ENCODE data around the gene SELENON. TPM values are rescaled to one million over a fixed set of nuclear protein-coding genes. Genes with fewer than 3 reads are reported as not detected.
A peak's percentile ranks its signal among the peaks of the same experiment; 100 is the strongest.

The SELENON gene
- total and polyA plus RNA-seq, 2 donors from 2014 or later, result 69.3 to 116 TPM

DNA sequence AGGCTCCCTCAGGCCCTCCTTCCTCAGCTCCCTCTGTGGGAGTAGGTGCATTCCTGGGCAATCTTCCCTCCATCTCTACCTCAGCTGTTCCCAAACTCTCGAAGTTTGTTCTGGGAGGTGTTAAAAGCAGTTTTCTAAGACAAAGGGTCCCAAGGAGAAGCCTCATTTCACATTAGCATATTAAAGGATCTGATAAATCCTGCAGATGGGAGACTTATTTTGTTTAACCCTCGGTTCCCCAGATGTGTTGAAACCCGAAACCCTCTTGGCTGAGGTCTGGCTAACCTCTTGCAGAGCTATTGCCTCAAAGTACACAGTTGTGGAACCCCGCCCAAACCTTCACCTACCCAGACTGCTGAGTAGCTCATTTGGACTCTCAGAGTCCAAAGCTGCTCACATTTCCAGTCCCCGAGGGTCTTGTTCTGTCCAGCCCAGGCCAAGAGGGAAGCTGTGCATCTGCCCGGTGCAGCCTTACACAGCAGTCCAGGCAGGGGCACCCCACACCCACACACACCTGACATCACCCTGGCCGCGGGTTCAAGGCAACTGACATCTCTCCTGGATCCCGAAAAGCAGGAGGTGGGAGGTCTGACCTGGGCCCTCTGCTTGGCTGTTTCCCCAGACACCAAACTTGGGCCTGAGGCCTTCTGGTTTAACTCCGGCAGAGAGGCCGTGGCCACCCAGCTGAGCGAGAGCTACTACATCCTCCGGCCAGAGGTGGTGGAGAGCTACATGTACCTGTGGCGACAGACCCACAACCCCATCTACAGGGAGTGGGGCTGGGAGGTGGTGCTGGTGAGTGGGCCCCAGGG lies 19.5 kb upstream of the SELENON start:
- intact Hi-C loops (cut with DNase I), result no loop called here
- DNase-seq (peak in 1 of 5 donors; percentile 47), FAIRE-seq (no peak)
- Histone ChIP-seq H3K9me3 (ENCODE audit: control insufficient read depth in 2 of 3, insufficient read depth in 1 of 3, low read length in 3 of 3) (no peaks in the 10 kb centered on the region), H3K27me3 (ENCODE audit: control insufficient read depth, insufficient read depth, low read length) (no peaks in the 10 kb centered on the region), H3K4me1 (ENCODE audit: control insufficient read depth in 2 of 3, insufficient read depth in 2 of 3, low read depth in 1 of 3, low read length in 3 of 3) (peaks cover 0 to 2% (median 0%) of the 10 kb centered on the region in 3 donors), H3K4me3 (ENCODE audit: low read length in 3 of 3) (no peak overlapping the region), H3K27ac (ENCODE audit: low read depth in 2 of 2, low read length in 2 of 2) (no peak overlapping the region), H3K36me3 (ENCODE audit: control insufficient read depth in 2 of 3, insufficient read depth in 3 of 3, low read length in 3 of 3) (peaks cover 0 to 2% (median 0%) of the 10 kb centered on the region in 3 donors), H3K9ac (ENCODE audit: low read length in 3 of 3) (no peak overlapping the region)
- TF ChIP-seq, protein P1, sequence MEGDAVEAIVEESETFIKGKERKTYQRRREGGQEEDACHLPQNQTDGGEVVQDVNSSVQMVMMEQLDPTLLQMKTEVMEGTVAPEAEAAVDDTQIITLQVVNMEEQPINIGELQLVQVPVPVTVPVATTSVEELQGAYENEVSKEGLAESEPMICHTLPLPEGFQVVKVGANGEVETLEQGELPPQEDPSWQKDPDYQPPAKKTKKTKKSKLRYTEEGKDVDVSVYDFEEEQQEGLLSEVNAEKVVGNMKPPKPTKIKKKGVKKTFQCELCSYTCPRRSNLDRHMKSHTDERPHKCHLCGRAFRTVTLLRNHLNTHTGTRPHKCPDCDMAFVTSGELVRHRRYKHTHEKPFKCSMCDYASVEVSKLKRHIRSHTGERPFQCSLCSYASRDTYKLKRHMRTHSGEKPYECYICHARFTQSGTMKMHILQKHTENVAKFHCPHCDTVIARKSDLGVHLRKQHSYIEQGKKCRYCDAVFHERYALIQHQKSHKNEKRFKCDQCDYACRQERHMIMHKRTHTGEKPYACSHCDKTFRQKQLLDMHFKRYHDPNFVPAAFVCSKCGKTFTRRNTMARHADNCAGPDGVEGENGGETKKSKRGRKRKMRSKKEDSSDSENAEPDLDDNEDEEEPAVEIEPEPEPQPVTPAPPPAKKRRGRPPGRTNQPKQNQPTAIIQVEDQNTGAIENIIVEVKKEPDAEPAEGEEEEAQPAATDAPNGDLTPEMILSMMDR (IDR thresholded peaks at IDR 0.05; ENCODE audit: borderline replicate concordance, extremely low read depth, insufficient read depth), result no peak

DNA sequence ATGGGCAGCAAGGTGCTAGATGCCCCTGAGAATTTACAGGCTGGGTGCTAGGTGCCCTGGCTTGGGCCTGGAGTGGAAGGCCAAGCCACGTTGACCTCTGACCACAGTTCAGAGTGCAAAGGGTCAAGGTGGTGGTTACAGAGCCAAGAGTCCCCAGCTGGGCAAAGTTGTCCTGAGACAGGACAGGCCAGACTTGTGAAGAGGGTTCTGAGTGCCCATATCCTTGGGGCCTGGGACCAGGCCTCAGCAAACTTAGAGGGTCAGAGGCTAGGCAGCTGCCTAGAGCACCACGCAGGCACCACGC lies 18.9 kb upstream of the SELENON start:
- Histone ChIP-seq H3K9me3 (ENCODE audit: control insufficient read depth in 2 of 3, insufficient read depth in 1 of 3, low read length in 3 of 3) (no peaks in the 10 kb centered on the region), H3K4me3 (ENCODE audit: low read length in 3 of 3) (no peak overlapping the region), H3K9ac (ENCODE audit: low read length in 3 of 3) (no peak overlapping the region), H3K4me1 (ENCODE audit: control insufficient read depth in 2 of 3, insufficient read depth in 2 of 3, low read depth in 1 of 3, low read length in 3 of 3) (peaks cover 0 to 2% (median 0%) of the 10 kb centered on the region in 3 donors), H3K36me3 (ENCODE audit: control insufficient read depth in 2 of 3, insufficient read depth in 3 of 3, low read length in 3 of 3) (peaks cover 0 to 2% (median 0%) of the 10 kb centered on the region in 3 donors), H3K27me3 (ENCODE audit: control insufficient read depth, insufficient read depth, low read length) (no peaks in the 10 kb centered on the region), H3K27ac (ENCODE audit: low read depth in 2 of 2, low read length in 2 of 2) (no peak overlapping the region)
- DNase-seq (no peak), FAIRE-seq (no peak)
- TF ChIP-seq, protein P1 (IDR thresholded peaks at IDR 0.05; ENCODE audit: borderline replicate concordance, extremely low read depth, insufficient read depth), result no peak
- intact Hi-C loops (cut with DNase I), result no loop called here

DNA sequence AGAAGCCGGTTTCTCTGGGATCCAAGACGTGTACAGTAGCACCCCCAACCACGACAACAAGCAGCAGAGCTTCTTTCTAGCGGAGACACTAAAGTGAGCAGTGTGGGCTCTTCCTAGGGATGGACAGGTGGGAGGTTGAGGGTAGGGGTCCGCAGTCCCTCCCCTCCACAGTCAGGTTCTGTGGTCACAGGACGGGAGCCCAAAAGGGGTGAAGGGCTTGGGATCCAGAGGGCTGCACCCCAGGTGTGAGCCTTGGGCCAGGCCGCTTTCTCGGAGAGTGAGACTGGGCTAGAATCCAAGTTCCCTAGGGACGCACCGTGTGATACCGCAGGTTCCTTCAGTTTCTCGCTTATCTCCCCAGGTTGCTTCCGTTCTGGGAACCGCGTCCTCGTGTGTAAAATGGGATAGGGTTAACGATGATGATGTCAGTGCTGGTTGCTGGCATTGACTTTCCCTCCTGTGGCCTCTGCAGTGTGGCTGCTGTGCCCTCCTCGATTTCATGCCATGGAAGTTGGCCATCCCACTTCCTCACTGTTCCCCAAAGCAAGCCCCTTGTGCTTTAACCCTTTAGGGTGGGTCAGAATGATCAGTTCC lies 17.3 kb upstream of the SELENON start:
- intact Hi-C loops (cut with DNase I), result no loop called here
- H3K27ac ChIP-seq (ENCODE audit: low read depth in 2 of 2, low read length in 2 of 2), result no peak overlapping the region
- FAIRE-seq, result no peak

More for the DNA sequence above, 17.3 kb upstream of the SELENON start:
- no peaks in the 10 kb centered on the region for H3K27me3 ChIP-seq (ENCODE audit: control insufficient read depth, insufficient read depth, low read length)
- no peak for DNase-seq
- TF ChIP-seq, protein P1 (IDR thresholded peaks at IDR 0.05; ENCODE audit: borderline replicate concordance, extremely low read depth, insufficient read depth), result no peak
- peaks cover 0 to 2% (median 0%) of the 10 kb centered on the region in 3 donors for H3K36me3 ChIP-seq (ENCODE audit: control insufficient read depth in 2 of 3, insufficient read depth in 3 of 3, low read length in 3 of 3)
- no peak overlapping the region for H3K9ac ChIP-seq (ENCODE audit: low read length in 3 of 3)
- no peak overlapping the region for H3K4me3 ChIP-seq (ENCODE audit: low read length in 3 of 3)
- no peaks in the 10 kb centered on the region for H3K9me3 ChIP-seq (ENCODE audit: control insufficient read depth in 2 of 3, insufficient read depth in 1 of 3, low read length in 3 of 3)
- H3K4me1 ChIP-seq (ENCODE audit: control insufficient read depth in 2 of 3, insufficient read depth in 2 of 3, low read depth in 1 of 3, low read length in 3 of 3), result no peaks in the 10 kb centered on the region

Data from kidney (tissue), 14 donors.